Hematopoietic multipotent progenitor cell treated with erythropoietin and hydrocortisone succinate and interleukin-3 and kit ligand, for 6 days (in vitro differentiated cells): Measurements from ENCODE around the gene CERT1.
A peak's percentile ranks its signal among the peaks of the same experiment; 100 is the strongest.
"Not testable (repeated sequence)": the region's sequence is repeated elsewhere in the genome, so short reads cannot be mapped to it uniquely, and the experiment has no call there.

Source experiments
- DNase-seq: peaks from one replicate; pipeline ENCODE4 v3.0.0-alpha.2; 2015

The CERT1 gene, protein sequence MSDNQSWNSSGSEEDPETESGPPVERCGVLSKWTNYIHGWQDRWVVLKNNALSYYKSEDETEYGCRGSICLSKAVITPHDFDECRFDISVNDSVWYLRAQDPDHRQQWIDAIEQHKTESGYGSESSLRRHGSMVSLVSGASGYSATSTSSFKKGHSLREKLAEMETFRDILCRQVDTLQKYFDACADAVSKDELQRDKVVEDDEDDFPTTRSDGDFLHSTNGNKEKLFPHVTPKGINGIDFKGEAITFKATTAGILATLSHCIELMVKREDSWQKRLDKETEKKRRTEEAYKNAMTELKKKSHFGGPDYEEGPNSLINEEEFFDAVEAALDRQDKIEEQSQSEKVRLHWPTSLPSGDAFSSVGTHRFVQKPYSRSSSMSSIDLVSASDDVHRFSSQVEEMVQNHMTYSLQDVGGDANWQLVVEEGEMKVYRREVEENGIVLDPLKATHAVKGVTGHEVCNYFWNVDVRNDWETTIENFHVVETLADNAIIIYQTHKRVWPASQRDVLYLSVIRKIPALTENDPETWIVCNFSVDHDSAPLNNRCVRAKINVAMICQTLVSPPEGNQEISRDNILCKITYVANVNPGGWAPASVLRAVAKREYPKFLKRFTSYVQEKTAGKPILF

DNA sequence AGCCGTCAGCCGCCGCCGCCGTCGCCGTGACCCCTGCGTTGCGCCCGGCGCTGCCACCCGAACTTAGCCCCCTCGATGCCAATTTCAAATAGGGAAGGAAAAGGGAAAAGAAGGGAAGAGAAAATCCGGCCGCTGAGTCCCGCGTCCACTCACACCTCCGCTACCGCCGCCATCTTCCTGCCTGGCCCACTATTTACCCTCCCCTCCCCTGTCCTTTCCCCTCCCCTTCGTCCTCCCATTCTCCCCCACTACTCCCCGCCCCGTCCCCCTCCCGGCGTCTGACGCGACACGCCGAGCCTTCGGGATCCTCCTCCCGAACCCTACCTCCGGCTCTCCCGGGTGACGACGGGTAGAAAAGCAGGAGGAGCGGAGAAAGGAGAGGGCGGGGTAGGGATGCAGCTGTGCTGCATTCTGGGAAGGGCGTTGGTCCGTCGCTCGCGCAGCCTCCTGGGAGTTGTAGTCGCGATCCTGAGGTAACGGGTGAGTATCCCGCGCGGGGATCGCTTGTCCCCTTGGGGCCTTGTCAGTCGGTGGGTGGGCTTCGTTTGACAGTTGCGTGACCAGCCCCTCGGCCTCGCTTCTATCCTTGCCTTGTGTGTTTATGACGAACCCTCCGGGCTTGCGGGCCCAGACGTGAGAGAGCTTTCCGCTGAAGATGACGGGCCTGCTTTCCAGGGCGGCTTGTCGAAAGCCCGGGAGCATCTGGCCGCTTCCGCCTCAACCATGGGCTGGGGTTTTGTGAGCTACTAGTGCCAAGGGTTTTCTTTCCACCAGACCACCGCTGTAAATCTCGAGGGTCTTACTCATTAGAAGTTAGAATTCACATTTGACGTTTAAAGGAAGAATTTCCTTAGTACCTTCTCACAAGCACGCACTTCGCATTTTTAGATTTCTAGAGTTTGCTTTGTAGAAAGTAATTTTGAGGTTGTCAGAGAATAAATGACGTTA is at the start of gene CERT1, which contains the start of gene POLK:
Gene CERT1 (minus strand): TSS at position 195 of the 948 bp plus-strand sequence. CDS start 422 bp downstream, outside the sequence.
Gene POLK (plus strand): TSS at position 457 of the 948 bp plus-strand sequence.
- peak; percentile 99 for DNase-seq

DNA sequence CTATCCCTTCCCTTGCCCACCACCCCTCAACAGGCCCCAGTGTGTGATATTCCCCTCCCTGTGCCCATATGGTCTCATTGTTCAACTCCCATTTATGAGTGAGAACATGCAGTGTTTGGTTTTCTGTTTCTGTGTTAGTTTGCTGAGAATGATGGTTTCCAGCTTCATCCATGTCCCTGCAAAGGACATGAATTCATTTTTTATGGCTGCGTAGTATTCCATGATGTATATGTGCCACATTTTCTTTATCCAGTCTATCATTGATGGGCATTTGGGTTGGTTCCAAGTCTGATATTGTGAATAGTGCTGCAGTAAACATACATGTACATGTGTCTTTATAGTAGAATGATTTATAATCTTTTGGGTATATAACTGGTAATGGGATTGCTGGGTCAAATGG is 49.2 kb upstream of the CERT1 start:
- DNase-seq = not testable (repeated sequence)

DNA sequence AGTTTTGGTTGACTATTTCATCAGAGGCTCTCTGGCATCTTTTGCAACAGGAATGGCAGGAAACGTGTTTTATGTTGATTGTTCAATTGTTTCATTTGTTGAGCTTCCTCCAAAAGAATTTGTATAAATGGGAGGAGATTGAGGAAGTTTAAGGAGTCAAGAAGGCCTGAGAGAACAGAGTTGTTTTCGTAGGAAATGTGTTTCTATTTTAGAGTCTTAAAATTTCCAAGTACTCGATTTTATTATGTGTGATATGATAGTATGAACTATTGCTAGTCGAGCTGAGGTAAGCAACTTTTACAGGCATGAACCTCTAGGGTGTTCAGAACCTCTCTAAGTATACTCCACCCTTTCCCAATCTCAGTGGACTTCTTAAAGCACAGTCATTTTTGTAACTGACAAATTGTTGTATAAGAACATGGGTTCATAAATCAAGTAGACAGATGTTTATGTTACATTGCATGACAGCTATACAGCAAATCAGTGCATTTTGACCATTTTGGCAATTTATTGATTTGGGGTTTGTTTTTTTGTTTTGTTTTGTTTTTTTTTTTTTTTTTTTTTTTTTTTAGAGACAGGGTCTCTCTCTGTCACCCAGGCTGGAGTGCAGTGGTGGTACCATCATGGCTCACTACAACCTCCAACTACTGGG is 47.7 kb upstream of the CERT1 start:
- peak; percentile 35 for DNase-seq

DNA sequence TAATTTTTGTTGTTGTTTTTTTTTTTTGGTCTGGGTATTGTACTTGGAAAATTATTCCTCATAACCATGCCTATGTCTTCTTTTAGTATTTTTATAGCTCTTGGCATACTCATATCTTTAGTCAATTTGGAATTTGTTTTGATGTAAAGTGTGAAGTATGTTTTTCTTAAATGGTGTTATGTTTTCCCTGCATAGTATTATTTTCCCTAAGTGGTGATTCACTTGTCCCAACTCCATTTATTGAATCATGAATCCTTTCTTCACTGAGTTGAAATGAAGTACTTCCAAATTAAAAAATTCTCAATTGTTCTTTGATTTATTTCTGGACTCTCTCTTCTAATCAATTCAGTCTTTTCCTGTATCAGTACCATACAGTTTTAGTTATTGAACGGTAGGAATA is 46.8 kb upstream of the CERT1 start:
- DNase-seq = no peak

DNA sequence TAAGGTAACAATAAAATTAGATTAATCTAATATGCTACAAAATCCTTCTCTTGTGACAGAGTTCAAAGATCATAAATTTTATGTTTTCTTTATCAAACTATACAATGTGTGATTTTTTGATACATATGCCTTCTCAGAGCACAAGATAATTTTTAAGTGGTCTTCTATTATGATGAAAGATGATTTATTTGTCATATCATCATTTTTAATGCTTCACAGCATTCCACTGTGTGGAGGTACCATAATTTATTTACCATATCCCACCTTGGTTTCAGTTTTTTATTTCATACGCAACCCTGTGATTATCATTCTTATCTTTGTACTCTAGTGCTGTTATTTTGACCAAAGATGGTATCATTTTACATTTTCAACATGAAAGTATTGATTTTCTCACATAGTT is 41.9 kb upstream of the CERT1 start:
- DNase-seq = no peak

DNA sequence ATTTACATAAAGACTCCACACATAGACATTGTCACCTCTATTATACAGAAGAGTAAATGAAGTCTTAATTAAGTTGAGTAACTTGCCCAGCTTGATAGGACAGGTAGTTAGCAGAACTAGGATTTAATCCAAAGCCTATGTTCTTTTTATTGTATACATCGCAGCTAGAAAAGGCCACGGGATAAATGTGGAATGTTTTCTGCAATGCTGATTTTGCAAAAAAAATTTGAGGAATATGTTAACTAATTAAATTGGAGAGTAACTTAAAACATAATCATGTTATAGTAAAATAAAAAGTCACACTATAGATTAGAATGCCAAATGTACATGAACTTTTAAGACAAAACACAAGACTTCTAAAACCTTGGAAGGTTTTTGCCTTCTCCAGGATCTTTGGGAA is 41.3 kb upstream of the CERT1 start:
- no peak for DNase-seq

DNA sequence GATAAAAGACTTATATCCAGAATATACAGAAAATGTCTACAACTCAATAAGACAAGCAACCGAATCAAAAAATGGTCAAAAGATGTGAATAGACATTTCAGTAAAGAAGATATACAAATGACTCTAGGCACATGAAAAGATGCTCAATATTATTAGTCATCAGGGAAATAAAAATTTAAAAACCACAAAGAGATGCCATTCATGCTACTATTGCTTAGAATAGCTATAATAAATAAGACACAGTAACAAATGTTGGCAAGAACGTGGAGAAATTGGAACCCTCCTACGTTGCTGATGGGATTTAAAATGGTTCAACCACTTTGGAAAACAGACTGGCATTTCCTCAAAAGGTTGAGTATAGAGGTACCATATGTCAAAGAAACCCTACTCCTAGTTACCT is 40.0 kb upstream of the CERT1 start:
- no peak for DNase-seq

DNA sequence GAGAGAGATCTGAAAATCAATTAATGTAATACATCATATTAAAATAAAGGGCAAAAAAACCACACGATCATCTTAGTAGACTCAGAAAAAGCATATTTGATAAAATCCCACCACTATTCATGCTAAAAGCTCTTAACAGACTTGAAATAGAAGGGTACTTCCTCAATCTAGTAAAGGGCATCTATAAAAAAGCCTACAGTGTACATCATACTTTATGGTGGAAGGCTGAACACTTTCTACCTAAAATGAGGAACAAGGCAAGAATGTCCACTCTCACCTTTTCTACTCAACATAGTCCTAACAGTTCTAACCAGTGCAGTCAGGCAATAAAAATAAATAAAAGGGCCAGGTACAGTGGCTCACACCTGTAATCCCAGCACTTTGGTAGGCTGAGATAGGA is 39.2 kb upstream of the CERT1 start:
- no peak for DNase-seq

DNA sequence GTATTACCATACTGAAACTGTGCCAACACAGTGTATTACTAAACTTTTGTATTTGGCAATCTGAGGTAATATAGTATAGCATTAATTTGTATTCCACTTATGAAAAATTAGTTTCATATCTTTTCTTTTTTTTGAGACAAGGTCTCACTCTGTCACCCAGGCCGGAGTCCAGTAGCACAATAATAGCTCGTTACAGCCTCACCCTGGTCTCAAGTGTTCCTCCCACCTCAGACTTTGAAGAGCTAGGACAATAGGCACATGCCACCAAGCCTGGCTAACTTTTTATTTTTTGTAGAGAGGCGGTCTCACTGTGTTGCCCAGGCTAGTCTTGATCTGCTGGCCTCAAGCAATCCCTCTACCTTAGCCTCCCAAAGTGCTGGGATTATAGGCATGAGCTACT is 36.4 kb upstream of the CERT1 start:
- DNase-seq = no peak

DNA sequence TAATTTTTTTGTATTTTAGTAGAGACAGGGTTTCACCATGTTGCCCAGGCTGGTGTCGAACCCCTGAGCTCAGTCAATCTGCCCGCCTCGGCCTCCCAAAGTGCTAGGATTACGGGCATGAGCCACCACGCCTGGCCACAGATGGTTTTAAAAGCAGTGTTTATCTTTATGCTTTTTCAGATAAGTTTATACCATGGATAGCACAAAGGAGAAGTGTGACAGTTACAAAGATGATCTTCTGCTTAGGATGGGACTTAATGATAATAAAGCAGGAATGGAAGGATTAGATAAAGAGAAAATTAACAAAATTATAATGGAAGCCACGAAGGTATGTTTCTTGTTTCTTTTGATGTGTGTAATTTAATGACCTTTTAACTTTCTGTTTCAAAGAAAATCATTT is 35.4 kb upstream of the CERT1 start:
- DNase-seq = peak; percentile 44

DNA sequence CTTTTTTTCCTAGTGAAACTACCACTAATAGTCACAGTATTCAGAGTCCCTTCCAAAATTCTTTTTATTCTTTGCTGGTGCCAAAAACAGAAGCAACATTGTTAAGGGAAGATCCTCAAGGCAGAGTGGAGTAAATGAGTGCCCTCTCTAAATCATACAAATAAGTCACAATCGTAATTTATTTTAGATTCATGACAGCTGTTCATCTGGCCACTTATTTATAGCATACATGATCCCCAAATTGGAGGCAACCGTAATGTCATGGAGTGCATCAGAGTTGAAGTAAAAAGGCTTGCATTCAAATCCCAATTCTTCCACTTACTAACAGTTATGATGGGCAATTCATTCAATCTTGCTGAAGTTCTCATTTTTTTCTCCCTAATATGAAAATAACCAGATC is 33.7 kb upstream of the CERT1 start:
- no peak for DNase-seq

DNA sequence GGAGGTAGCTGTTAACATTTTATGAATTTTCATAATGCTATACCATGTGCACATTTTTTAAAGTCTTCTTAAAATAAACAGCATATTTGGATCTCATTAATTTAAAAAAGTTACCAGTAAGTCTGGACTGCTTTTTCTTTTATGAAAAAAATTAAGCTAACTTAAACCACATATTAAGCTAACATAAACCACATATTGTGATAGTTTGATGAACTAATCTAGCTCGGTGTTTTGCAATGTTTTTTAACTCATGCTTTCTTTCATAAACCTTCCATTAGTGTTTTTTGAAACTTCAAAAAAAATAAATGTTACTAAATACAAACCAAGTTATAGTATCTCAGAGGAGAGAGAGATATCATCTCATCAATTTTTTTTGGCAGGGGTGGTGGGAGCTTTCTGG is 26.8 kb upstream of the CERT1 start:
- peak; percentile 38 for DNase-seq

DNA sequence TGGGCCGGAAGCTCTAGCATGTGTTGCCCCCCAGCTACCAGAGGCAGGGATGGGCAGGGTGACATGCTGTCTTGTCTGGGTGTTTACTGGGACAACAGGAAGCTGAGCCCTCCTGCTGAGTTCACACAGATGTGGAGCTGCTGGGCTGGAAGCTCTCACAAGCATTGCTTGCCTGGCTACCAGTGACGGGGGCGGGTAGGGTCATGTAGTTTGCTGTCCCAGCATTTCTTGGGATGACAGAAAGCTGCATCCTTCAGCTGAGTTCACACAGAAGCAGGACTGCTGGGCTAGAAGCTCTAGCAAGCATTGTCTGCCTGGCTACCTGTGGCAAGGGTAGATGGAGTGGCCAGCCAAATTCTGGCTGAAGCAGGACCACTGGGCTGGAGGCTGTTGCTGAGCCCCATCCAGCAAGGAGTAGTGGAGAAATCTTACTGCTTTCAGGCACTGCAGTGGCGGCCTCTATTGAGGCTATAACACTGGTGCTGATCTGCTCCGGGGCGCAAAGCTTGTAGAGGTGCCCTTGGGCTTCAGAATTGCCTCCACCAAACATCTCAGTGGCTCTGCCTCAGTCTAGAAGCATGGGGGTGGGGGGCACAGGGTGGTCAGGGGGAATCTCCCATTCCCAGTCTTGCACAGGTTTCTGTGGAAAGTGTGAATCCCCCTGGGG is 25.4 kb upstream of the CERT1 start:
- DNase-seq = no peak

DNA sequence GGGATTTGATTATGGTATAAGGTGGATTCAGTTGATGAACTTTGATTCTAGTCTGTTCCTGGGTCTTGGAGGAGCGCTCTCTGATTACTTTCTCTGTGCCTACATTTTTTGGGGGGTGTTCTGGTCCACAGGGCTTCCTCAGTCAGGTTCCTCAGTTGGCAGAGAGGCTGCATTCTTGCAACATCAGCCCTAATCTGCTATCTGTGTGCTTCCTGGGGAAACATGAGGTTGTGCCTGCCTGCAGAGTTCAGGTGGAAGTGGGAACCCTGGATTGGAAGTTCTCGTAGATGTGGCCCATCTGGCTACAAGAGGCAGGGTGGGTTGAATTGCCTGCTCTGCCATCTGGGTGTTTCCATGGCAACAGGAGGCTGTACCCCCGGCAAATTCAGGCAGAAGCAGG is 24.7 kb upstream of the CERT1 start:
- no peak for DNase-seq

DNA sequence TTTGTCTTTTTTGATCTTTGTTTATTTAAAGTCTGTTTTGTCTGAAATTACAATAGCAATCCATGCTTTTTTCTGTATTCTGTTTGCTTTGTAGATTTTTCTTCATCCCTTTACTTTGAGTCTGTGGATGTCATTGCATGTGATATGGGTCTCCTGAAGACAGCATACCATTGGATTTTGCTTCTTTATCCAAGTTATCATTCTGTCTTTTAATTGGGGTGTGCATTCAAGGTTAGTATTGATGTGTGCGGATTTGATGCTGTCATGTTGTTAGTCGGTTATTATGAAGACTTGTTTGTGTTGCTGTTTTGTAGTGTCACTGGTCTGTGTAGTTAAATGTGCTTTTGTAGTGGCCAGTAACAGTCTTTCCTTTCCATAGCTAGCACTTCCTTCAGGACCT is 23.3 kb upstream of the CERT1 start:
- DNase-seq = no peak

DNA sequence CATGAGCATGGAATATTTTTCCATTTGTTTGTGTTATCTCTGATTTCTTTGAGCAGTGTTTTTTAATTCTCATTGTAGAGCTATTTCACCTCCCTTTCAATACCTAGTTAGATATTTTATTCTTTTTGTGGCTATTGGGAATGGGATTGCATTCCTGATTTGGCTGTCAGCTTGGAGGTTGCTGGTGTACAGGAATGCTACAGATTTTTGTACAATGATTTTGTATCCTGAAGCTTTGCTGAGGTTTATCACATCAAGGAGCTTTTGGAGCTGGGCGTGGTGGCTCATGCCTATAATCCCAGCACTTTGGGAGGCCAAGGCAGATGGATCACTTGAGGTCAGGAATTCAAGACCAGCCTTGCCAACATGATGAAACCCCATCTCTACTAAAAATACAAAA is 22.3 kb upstream of the CERT1 start:
- not testable (repeated sequence) for DNase-seq

DNA sequence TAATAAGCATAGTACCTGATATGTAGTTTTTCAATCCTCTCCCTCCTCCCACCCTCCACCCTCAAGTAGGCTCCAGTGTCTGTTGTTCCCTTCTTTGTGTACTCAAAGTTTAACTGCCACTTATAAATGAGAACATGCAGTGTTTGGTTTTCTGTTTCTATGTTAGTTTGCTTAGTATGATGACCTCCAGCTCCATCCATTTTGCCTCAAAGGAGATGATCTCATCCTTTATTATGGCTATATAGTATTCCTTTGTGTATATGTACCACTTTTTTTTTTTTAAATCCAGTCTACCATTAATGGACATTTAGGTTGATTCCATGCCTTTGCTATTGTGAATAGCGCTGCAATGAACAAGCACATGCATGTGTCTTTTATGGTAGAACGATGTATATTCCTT is 20.8 kb upstream of the CERT1 start:
- no peak for DNase-seq

DNA sequence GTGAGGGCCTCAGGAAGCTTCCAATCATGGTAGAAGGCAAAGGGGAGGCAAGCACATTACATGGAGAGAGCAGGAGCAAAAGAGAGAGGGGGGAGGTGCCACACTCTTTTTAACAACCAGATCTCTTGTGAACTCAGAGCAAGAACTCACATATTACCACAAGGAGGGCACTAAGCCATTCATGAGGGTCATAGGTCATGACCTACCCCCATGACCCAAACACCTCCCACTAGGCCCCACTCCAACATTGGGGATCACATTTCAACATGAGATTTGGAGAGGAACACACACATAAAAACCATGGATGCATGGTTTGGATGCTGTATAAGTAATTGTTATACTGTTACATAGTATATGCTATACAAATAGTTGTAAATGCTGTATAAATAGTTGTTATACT is 17.8 kb upstream of the CERT1 start:
- DNase-seq = no peak

DNA sequence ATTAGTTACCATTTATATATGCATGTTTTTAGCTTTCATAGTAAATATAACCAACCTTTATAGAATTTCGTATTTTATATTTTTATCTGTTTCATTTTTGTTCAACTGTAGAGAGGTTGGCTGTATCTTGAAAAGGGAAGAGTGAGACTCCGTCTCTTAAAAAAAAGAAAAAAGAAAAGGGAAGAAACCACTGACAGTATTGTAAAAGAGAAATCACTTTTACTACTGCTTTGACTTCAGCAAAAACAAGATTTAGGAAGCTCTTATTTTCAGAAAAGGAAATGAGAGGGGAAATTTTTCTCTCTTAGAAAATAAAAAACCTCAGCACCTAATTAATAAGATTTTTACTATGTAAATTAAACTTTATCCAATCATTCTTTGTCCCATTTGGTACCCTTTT is 14.6 kb upstream of the CERT1 start:
- DNase-seq = no peak

DNA sequence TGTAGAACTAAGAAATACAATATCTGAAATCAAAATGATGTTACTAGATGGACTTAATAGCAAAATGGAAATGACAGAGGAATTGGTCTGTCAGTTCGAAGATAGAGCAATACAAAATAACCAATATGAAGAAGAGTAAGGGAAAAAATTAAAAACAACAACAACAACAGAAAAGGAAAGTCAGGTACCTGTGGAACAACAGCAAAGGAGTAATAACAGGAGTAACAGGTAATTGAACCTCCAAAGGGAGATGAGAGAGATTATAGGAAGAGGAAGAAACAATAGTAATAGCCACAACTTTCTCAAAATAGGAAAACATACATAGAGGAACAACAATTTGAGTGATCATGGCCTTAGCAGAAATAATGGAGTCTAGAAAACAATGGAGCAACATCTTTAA is 13.9 kb upstream of the CERT1 start:
- DNase-seq = no peak

DNA sequence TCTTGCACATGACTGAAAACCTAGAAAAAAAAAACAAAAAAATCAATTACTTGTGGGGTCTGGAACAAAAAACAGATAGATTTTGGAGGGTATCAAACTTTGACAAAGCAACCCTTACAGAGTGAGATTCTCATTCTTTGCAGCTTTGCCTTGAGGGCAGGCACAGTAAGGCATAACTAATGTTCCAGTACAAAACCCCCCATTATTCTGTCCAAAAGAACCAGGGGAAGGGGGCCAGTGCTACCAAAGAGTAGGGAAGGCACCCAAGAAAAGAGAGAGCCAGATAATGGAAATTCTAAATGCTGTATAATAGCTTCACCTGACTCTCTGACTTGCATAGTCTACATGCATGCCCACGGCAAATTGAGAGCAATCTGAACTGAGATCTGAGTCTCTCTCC is 13.2 kb upstream of the CERT1 start:
- DNase-seq = no peak

DNA sequence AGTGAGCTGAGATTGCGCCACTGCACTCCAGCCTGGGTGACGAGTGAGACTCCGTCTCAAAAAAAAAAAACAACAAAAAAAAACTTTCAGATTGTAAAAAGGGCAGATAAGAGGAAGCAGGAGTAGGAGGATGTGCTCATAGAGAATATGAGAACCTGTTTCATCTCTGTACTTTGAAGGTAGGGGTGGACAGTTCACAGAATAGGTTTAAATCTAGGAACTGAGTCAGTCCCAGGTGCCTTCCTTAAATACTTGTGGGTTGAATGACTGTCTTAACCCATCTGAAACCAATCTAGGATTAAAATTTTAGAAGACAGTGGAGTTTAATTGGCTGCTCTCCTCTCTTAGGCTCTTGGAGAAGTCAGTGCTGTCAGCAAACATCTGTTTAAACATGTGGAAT is 12.6 kb upstream of the CERT1 start:
- no peak for DNase-seq
